GM12892 (cell line): ENCODE results near the gene PIK3R5.

Experiments
- POLR2A ChIP-seq: IDR thresholded peaks from 2 replicates; pipeline ENCODE4 v1.6.1; 2011; ENCODE audit warnings: low read depth, low read length, control low read depth
- POLR2AphosphoS5 ChIP-seq: IDR thresholded peaks from 2 replicates; pipeline ENCODE4 v1.6.1; 2011; ENCODE audit warnings: low read depth, low read length, control low read depth
- TAF1 ChIP-seq: IDR thresholded peaks from 2 replicates; pipeline ENCODE4 v1.6.1; 2011; ENCODE audit warnings: low read depth, mild to moderate bottlenecking, control low read depth, low read length, borderline replicate concordance

- TF ChIP-seq TAF1 = no peak
- TF ChIP-seq POLR2A = no peak
- TF ChIP-seq POLR2AphosphoS5 = no peak
Observed at GRCh38 chr17:8925808-8926207, 39.7 kb downstream of the PIK3R5 start.
